IMR-90 (cell line): ENCODE measurements around the gene CNP. TPM values are rescaled to one million over a fixed set of nuclear protein-coding genes. Genes with fewer than 3 reads are reported as not detected.
"Not testable (repeated sequence)": the region's sequence is repeated elsewhere in the genome, so short reads cannot be mapped to it uniquely, and the experiment has no call there.

ENCODE experiments used
- ATAC-seq: fragments of 200-7000 bp; cut with Tn5 transposase; 2 replicates; pipeline ENCODE4 v1.9.1; 2020; ENCODE audit warnings: low read depth, mild to moderate bottlenecking, moderate library complexity
- BruUV-seq: library from RNA; stranded (reverse); fragments of 400-500 nt; replicated peaks from 2 replicates; lab custom pipeline; 2021; lab: Mats Ljungman, UMichigan
- CTCF ChIA-PET: fragments of 300-600 bp; formaldehyde crosslinking; extraction: SDS; loops from one replicate; lab custom pipeline; 2021; ENCODE audit warnings: antibody characterized with exemption; lab: Yijun Ruan, JAX
- POLR2A ChIA-PET: fragments of 300-600 bp; sonication (Branson Sonifier 250); formaldehyde crosslinking; loops from one replicate; lab custom pipeline; 2022; ENCODE audit warnings: antibody characterized with exemption; ENCODE audit not compliant: unreplicated experiment; lab: Charles Lee
- DNase-seq: peaks from one replicate; pipeline ENCODE4 v3.0.0; 2013
- H2AFZ ChIP-seq: replicated peaks from 2 replicates; pipeline ENCODE3; 2013; ENCODE audit warnings: low read length, mild to moderate bottlenecking; ENCODE audit not compliant: poor library complexity
- H2AK5ac ChIP-seq: 2 replicates; pipeline ENCODE4 v1.6.1; 2013; ENCODE audit warnings: low read depth, low read length, inconsistent platforms
- H2AK9ac ChIP-seq: replicated peaks from 2 replicates; pipeline ENCODE3; 2013; ENCODE audit warnings: mild to moderate bottlenecking, low read depth, low read length, moderate library complexity; ENCODE audit not compliant: poor library complexity
- H2BK120ac ChIP-seq: 2 replicates; pipeline ENCODE4 v1.6.1; 2013; ENCODE audit warnings: low read depth, low read length, inconsistent platforms
- H2BK15ac ChIP-seq: 3 replicates; pipeline ENCODE4 v1.6.1; 2013; ENCODE audit warnings: low read depth, low read length, inconsistent platforms
- H2BK20ac ChIP-seq: 2 replicates; pipeline ENCODE4 v1.6.1; 2013; ENCODE audit warnings: low read depth, mild to moderate bottlenecking, inconsistent platforms, low read length, moderate library complexity
- H2BK5ac ChIP-seq: 2 replicates; pipeline ENCODE4 v1.6.1; 2013; ENCODE audit warnings: mild to moderate bottlenecking, low read depth, low read length, inconsistent platforms; ENCODE audit not compliant: poor library complexity, severe bottlenecking
- H3K14ac ChIP-seq: replicated peaks from 2 replicates; pipeline ENCODE4 v1.6.1; 2013; ENCODE audit warnings: low read depth, low read length, inconsistent platforms
- H3K18ac ChIP-seq: 2 replicates; pipeline ENCODE4 v1.6.1; 2013; ENCODE audit warnings: low read depth, low read length, control low read depth
- H3K23ac ChIP-seq: 2 replicates; pipeline ENCODE4 v1.6.1; 2013; ENCODE audit warnings: low read depth, low read length, inconsistent platforms
- H3K27ac ChIP-seq: 2 replicates; pipeline ENCODE4 v1.5.1; 2013; ENCODE audit warnings: mild to moderate bottlenecking, control low read depth, low read length; ENCODE audit not compliant: insufficient read depth
- H3K27me3 ChIP-seq: 2 replicates; pipeline ENCODE4 v1.6.1; 2013; ENCODE audit warnings: low read length; ENCODE audit not compliant: control insufficient read depth, insufficient read depth
- H3K36me3 ChIP-seq: 2 replicates; pipeline ENCODE4 v1.6.1; 2013; ENCODE audit warnings: low read length, mixed read lengths; ENCODE audit not compliant: control insufficient read depth, insufficient read depth
- H3K4ac ChIP-seq: 2 replicates; pipeline ENCODE4 v1.6.1; 2013; ENCODE audit warnings: low read depth, low read length, inconsistent platforms
- H3K4me1 ChIP-seq: 2 replicates; pipeline ENCODE4 v1.6.1; 2013; ENCODE audit warnings: low read length, mixed read lengths; ENCODE audit not compliant: control insufficient read depth, insufficient read depth
- H3K4me2 ChIP-seq: 2 replicates; pipeline ENCODE4 v1.6.1; 2013; ENCODE audit warnings: low read depth, mild to moderate bottlenecking, control low read depth, low read length, moderate library complexity
- H3K4me3 ChIP-seq: 2 replicates; pipeline ENCODE4 v1.5.1; 2013; ENCODE audit warnings: low read depth, mild to moderate bottlenecking, control low read depth, low read length, moderate library complexity; ENCODE audit not compliant: insufficient read depth
- H3K56ac ChIP-seq: 2 replicates; pipeline ENCODE4 v1.6.1; 2013; ENCODE audit warnings: low read length, inconsistent platforms; ENCODE audit not compliant: insufficient read depth; ENCODE audit errors: extremely low read depth
- H3K79me1 ChIP-seq, 2 experiments: 2 replicates each; pipeline ENCODE4 v1.6.1; 2013; ENCODE audit warnings: low read length in 2 of 2, inconsistent platforms in 1 of 2, low read depth in 1 of 2
- H3K9ac ChIP-seq: 2 replicates; pipeline ENCODE4 v1.6.1; 2013; ENCODE audit warnings: low read depth, low read length, control low read depth
- H3K9me1 ChIP-seq: 2 replicates; pipeline ENCODE4 v1.6.1; 2013; ENCODE audit warnings: low read length, inconsistent platforms; ENCODE audit not compliant: insufficient read depth
- H3K9me3 ChIP-seq: 2 replicates; pipeline ENCODE4 v1.6.1; 2013; ENCODE audit warnings: low read length; ENCODE audit not compliant: control insufficient read depth, insufficient read depth
- H4K20me1 ChIP-seq: 2 replicates; pipeline ENCODE4 v1.6.1; 2013; ENCODE audit warnings: low read length, inconsistent platforms; ENCODE audit not compliant: insufficient read depth
- H4K5ac ChIP-seq: 2 replicates; pipeline ENCODE4 v1.6.1; 2013; ENCODE audit warnings: mild to moderate bottlenecking, low read depth, low read length, control low read depth
- H4K8ac ChIP-seq, 2 experiments: 2 replicates each; pipeline ENCODE4 v1.6.1; 2013; ENCODE audit warnings: low read depth in 2 of 2, low read length in 2 of 2, control low read depth in 1 of 2, inconsistent platforms in 1 of 2
- H4K91ac ChIP-seq: 2 replicates; pipeline ENCODE4 v1.6.1; 2013; ENCODE audit warnings: low read depth, low read length, inconsistent platforms; ENCODE audit not compliant: insufficient read depth
- CHD1 ChIP-seq: IDR thresholded peaks from 2 replicates; pipeline ENCODE4 v1.6.1; 2012; ENCODE audit warnings: low read depth, low read length, improper control_type of control experiment
- POLR2A ChIP-seq: IDR thresholded peaks from 2 replicates; pipeline ENCODE4 v1.6.1; 2012; ENCODE audit warnings: mild to moderate bottlenecking, low read depth, low read length
- RCOR1 ChIP-seq: IDR thresholded peaks from 2 replicates; pipeline ENCODE4 v1.6.1; 2012; ENCODE audit warnings: mild to moderate bottlenecking, low read length, improper control_type of control experiment; ENCODE audit not compliant: insufficient replicate concordance
- RFX5 ChIP-seq: IDR thresholded peaks from 2 replicates; pipeline ENCODE4 v1.8.0; 2012; ENCODE audit warnings: low read depth, mild to moderate bottlenecking, low read length, moderate library complexity
- SMC3 ChIP-seq: fragments of 150-350 bp; IDR thresholded peaks from 2 replicates; pipeline ENCODE4 v1.6.1; 2016; ENCODE audit warnings: low read depth, mild to moderate bottlenecking, antibody characterized with exemption, low read length, moderate library complexity
- WGBS, 2 experiments: methylation state at CpG; one replicate each; pipeline versions ENCODE4 v1.1.5 to v1.1.7; 2013; ENCODE audit warnings: missing lambda C conversion rate in 2 of 2; ENCODE audit not compliant: insufficient read length in 1 of 2; ENCODE audit errors: extremely low coverage in 2 of 2; 5-methylcytosine and 5-hydroxymethylcytosine counted together
- dilution Hi-C: fragments of 300-500 bp; cut with HindIII; formaldehyde crosslinking; loops from one replicate; pipeline ENCODE4 v1.14.3; 2018; ENCODE audit warnings: low sequenced_read_pairs; ENCODE audit not compliant: unreplicated experiment
- in situ Hi-C: fragments of 300-500 bp; cut with MboI; formaldehyde crosslinking; loops from 3 replicates; pipeline ENCODE4 v1.14.3; 2019; ENCODE audit warnings: low sequenced_read_pairs, inconsistent platforms, mixed read lengths
- intact Hi-C: fragments of 100-400 bp; cut with micrococcal nuclease; formaldehyde crosslinking; loops from 2 replicates; pipeline ENCODE4 v1.10.0; 2022
- polyA plus RNA-seq, 3 experiments: library from polyadenylated mRNA; depleted of rRNA; stranded (reverse); fragments of >200 nt; gene quantifications; 2 replicates each; pipeline ENCODE4 v1.2.3, GENCODE V29; 2012; ENCODE audit warnings: low replicate concordance in 1 of 3
- total RNA-seq: library from RNA; depleted of rRNA; stranded (reverse); fragments of >200 nt; gene quantifications from 2 replicates; pipeline ENCODE4 v1.2.3, GENCODE V29; 2012
- TF ChIP-seq, protein P1 (sequence below): fragments of 150-350 bp; IDR thresholded peaks from 2 replicates; pipeline ENCODE4 v1.6.1; 2016; ENCODE audit warnings: low read depth, mild to moderate bottlenecking, low read length, moderate library complexity, borderline replicate concordance
- TF ChIP-seq, protein P2 (sequence below): fragments of 150-350 bp; IDR thresholded peaks from 2 replicates; pipeline ENCODE4 v1.6.1; 2017; ENCODE audit warnings: mild to moderate bottlenecking, antibody characterized with exemption, low read length, low read depth

Gene CNP
- total and polyA plus RNA-seq, 2 of the 4 experiments (the other 2 are of a cell fraction) = 45.5 to 46.4 TPM

DNA sequence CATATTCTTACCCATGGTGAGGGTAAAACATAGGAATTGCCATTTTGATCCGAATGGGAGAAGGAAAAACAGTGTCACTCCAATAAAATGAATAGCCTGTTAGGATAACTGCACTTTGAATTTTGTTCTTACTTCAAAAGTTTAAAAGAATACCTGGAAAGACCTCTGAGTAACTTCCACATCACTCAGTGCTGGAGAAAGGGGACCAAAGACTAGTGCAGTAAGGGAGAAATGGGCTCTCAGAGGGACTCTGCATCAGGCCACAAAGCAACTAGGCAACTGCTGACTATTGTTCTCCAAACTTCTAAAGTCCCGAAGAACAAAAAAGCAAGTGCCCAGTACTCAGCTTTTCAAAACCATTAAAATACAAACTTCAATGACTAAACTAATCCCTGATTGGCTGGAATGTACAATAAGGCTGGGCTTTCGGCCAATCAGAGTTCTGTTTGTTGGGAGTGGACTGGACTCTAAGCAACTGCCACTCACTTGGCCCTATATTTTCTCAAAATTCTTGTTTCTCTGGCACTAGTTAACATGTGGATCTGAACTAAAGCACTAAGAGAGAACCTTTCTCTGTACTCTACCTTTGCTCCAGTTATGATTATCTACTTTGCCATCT, 44.4 kb downstream of the CNP start:
- no peak overlapping the region for H4K8ac ChIP-seq
- no peak overlapping the region for H2AK9ac ChIP-seq
- H3K4me2 ChIP-seq = no peak overlapping the region
- no TSS peak for BruUV-seq
- no peaks in the 10 kb centered on the region; the same call in 1 of the 2 replicates for H3K4me1 ChIP-seq
- H3K9ac ChIP-seq = no peak overlapping the region
- H2BK20ac ChIP-seq = no peak overlapping the region
- DNase-seq (peak; percentile 22), ATAC-seq (no peak)
- ChIA-PET CTCF (no interaction called here), POLR2A (no interaction called here)
- no peak overlapping the region for H4K5ac ChIP-seq
- H3K18ac ChIP-seq = no peak overlapping the region
- H3K23ac ChIP-seq = no peak overlapping the region
- TF ChIP-seq, protein P1, sequence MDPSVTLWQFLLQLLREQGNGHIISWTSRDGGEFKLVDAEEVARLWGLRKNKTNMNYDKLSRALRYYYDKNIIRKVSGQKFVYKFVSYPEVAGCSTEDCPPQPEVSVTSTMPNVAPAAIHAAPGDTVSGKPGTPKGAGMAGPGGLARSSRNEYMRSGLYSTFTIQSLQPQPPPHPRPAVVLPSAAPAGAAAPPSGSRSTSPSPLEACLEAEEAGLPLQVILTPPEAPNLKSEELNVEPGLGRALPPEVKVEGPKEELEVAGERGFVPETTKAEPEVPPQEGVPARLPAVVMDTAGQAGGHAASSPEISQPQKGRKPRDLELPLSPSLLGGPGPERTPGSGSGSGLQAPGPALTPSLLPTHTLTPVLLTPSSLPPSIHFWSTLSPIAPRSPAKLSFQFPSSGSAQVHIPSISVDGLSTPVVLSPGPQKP = no peak
- TF ChIP-seq, protein P2, sequence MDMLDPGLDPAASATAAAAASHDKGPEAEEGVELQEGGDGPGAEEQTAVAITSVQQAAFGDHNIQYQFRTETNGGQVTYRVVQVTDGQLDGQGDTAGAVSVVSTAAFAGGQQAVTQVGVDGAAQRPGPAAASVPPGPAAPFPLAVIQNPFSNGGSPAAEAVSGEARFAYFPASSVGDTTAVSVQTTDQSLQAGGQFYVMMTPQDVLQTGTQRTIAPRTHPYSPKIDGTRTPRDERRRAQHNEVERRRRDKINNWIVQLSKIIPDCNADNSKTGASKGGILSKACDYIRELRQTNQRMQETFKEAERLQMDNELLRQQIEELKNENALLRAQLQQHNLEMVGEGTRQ = no peak
- TF ChIP-seq SMC3 (no peak), POLR2A (no peak), CHD1 (no peak), RFX5 (no peak), RCOR1 (no peak)
- H3K9me1 ChIP-seq = no peaks in the 10 kb centered on the region; the same call in 1 of the 2 replicates
- H2AFZ ChIP-seq = no peak overlapping the region
- H3K4me3 ChIP-seq = no peak overlapping the region
- H4K20me1 ChIP-seq = peaks cover 56% of the 10 kb centered on the region
- WGBS, 2 experiments = no CpG with 5 or more reads among the region's 3 CpGs
- H3K4ac ChIP-seq = no peak overlapping the region
- H2AK5ac ChIP-seq = no peak overlapping the region
- peaks cover under 1 to 53% of the 10 kb centered on the region in 2 experiments; a peak in 3 of 4 replicates for H3K79me1 ChIP-seq
- H3K27ac ChIP-seq = no peak overlapping the region
- H3K36me3 ChIP-seq = no peaks in the 10 kb centered on the region
- no peak overlapping the region for H2BK5ac ChIP-seq
- H2BK120ac ChIP-seq = no peak overlapping the region
- H4K91ac ChIP-seq = no peak overlapping the region
- H3K14ac ChIP-seq = no peak overlapping the region
- intact Hi-C loops = no loop called here
- H3K27me3 ChIP-seq = no peaks in the 10 kb centered on the region
- no peak overlapping the region for H2BK15ac ChIP-seq
- dilution Hi-C loops = no loop called here
- H3K9me3 ChIP-seq = no peaks in the 10 kb centered on the region
- no peak overlapping the region for H3K56ac ChIP-seq
- in situ Hi-C loops = no loop called here

DNA sequence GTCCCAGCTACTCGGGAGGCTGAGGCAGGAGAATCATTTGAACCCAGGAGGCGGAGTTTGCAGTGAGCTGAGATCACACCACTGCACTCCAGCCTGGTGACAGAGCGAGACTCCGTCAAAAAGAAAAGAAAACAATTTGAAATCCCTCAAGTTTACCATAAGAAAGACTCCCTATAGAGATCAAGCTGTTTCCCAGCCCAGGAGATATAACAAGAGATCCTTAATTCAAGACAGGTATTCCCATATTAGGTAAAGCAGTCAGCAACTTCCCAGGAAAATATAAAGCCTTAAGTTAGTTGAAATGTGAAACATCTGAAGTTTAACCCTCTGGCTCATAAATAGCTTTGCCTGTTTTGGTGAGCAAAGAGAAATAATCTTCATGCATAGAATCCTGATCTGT, 45.8 kb downstream of the CNP start:
- H3K79me1 ChIP-seq = peaks cover 3 to 57% of the 10 kb centered on the region in 2 experiments; a peak in 3 of 4 replicates
- H3K4me3 ChIP-seq, H4K8ac ChIP-seq, H3K9ac ChIP-seq, H3K9me1 ChIP-seq, H3K4me2 ChIP-seq, H3K18ac ChIP-seq, H2AFZ ChIP-seq, H3K9me3 ChIP-seq, H2AK5ac ChIP-seq, POLR2A ChIA-PET, H4K5ac ChIP-seq, H3K36me3 ChIP-seq, H2BK5ac ChIP-seq, ATAC-seq, H3K27me3 ChIP-seq, H2BK120ac ChIP-seq, H2BK15ac ChIP-seq, intact Hi-C loops, H3K27ac ChIP-seq, H2BK20ac ChIP-seq, in situ Hi-C loops, H3K23ac ChIP-seq, BruUV-seq, H2AK9ac ChIP-seq, H3K56ac ChIP-seq, CTCF ChIA-PET, H3K14ac ChIP-seq, H4K91ac ChIP-seq, DNase-seq, H3K4me1 ChIP-seq, dilution Hi-C loops, H3K4ac ChIP-seq: not testable (repeated sequence)
- peaks cover 50% of the 10 kb centered on the region for H4K20me1 ChIP-seq
- no CpG with 5 or more reads among the region's 4 CpGs for WGBS, 2 experiments
